ENCODE data around the gene IQCH. TPM values are rescaled to one million over a fixed set of nuclear protein-coding genes. Genes with fewer than 3 reads are reported as not detected.

IQCH gene
- total and polyA plus RNA-seq, 2 experiments from 2014 or later: 1.7 to 4.6 TPM

GRCh38 chr15:67548862-67549651, 294.5 kb downstream of the IQCH start:
- Histone ChIP-seq H3K79me2 (replicated peaks; ENCODE audit: insufficient read depth) (0 out of 2 replicates have a peak, but pooled peaks cover 4% of the 10 kb centered on the region), H3K4me3 (0 out of 2 replicates have a peak overlapping the region, but pooled peaks have one; percentile 10), H2AFZ (no peak overlapping the region), H3K27me3 (ENCODE audit: insufficient read depth) (no peaks in the 10 kb centered on the region), H3K9me2 (ENCODE audit: insufficient read depth) (no peaks in the 10 kb centered on the region), H3K27ac (ENCODE audit: low read depth) (no peak overlapping the region), H3F3A (replicated peaks; ENCODE audit: low read depth) (no peaks in the 10 kb centered on the region), H3K4me1 (ENCODE audit: insufficient read depth) (peaks cover 26% of the 10 kb centered on the region), H3K4me2 (peak overlapping the region; percentile 50), H4K20me1 (replicated peaks; ENCODE audit: insufficient read depth) (no peaks in the 10 kb centered on the region), H3K36me3 (ENCODE audit: insufficient read depth) (no peaks in the 10 kb centered on the region; the same call in 1 of the 2 replicates)
- TF ChIP-seq EZH2 (IDR thresholded peaks at IDR 0.05; ENCODE audit: low read depth, unreplicated experiment) (no peak), JUNB (IDR thresholded peaks at IDR 0.05; ENCODE audit: unreplicated experiment) (no peak), STAT1 (IDR thresholded peaks at IDR 0.05; ENCODE audit: unreplicated experiment) (no peak), POLR2AphosphoS5 (IDR thresholded peaks at IDR 0.05; ENCODE audit: low read depth) (no peak), ZNF462 (CRISPR knock-in tag; IDR thresholded peaks at IDR 0.05) (no peak), NANOG (IDR thresholded peaks at IDR 0.05; ENCODE audit: borderline replicate concordance) (no peak), ETS1 (IDR thresholded peaks at IDR 0.05) (no peak), ZNF331 (CRISPR knock-in tag; IDR thresholded peaks at IDR 0.05; ENCODE audit: low read depth) (no peak), REST (IDR thresholded peaks at IDR 0.05; ENCODE audit: unreplicated experiment) (no peak), CTCF (conservative IDR thresholded peaks at IDR 0.05; ENCODE audit: low read depth in 2 of 2) (no peak), ZNF114 (CRISPR knock-in tag; IDR thresholded peaks at IDR 0.05) (no peak), EZH2phosphoT487 (IDR thresholded peaks at IDR 0.05; ENCODE audit: unreplicated experiment) (no peak), CREB1 (CRISPR knock-in tag; IDR thresholded peaks at IDR 0.05; ENCODE audit: low read depth) (no peak)
- peak; percentile 99 for ATAC-seq
- peak overlapping the region; percentile 66; the same call in 1 of the 2 replicates for H3K27ac Mint-ChIP-seq
- H3K4me3 Mint-ChIP-seq: peak overlapping the region; percentile 40; the same call in 2 of the 3 replicates
- DNase-seq (ENCODE audit: low spot score): peak; percentile 88
- H3K36me3 Mint-ChIP-seq (ENCODE audit: low read depth): peaks cover 5% of the 10 kb centered on the region; the same call in 2 of the 3 replicates
- H3K4me1 Mint-ChIP-seq: peaks cover 23% of the 10 kb centered on the region
- no peaks in the 10 kb centered on the region for H3K9me3 Mint-ChIP-seq
- H3K27me3 Mint-ChIP-seq (ENCODE audit: insufficient read depth, low read depth, poor library complexity): peaks cover under 1% of the 10 kb centered on the region
